ENCODE measurements around the gene RBP3.

Gene RBP3

GRCh38 chr10:47336387-47337134, 11.6 kb upstream of the RBP3 start:
- no peak for DNase-seq (ENCODE audit: low read depth, low spot score)

- DNase-seq (ENCODE audit: low read depth, low spot score): no peak
These were observed 10.9 kb upstream of the RBP3 start for GRCh38 chr10:47337310-47337709.

GRCh38 chr10:47339186-47339735, 8.9 kb upstream of the RBP3 start:
- DNase-seq (ENCODE audit: low read depth, low spot score): no peak

GRCh38 chr10:47339759-47340607, 8.2 kb upstream of the RBP3 start:
- no peak for DNase-seq (ENCODE audit: low read depth, low spot score)

GRCh38 chr10:47340608-47341170, 7.5 kb upstream of the RBP3 start:
- DNase-seq (ENCODE audit: low read depth, low spot score): peak; percentile 84

- DNase-seq (ENCODE audit: low read depth, low spot score): no peak
These were observed 2.9 kb upstream of the RBP3 start for GRCh38 chr10:47344996-47345870.

- no peak for DNase-seq (ENCODE audit: low read depth, low spot score)
These were observed 1.4 kb upstream of the RBP3 start for GRCh38 chr10:47346581-47347302.

GRCh38 chr10:47347303-47347675, 874 bp upstream of the RBP3 start:
- DNase-seq (ENCODE audit: low read depth, low spot score): no peak

GRCh38 chr10:47348661-47349470, 703 bp downstream of the RBP3 start:
- DNase-seq (ENCODE audit: low read depth, low spot score): no peak

GRCh38 chr10:47349516-47349915, 1.4 kb downstream of the RBP3 start:
- DNase-seq (ENCODE audit: low read depth, low spot score): no peak

GRCh38 chr10:47349941-47350371, 1.8 kb downstream of the RBP3 start:
- DNase-seq (ENCODE audit: low read depth, low spot score): no peak

GRCh38 chr10:47350671-47351640, 2.8 kb downstream of the RBP3 start:
- no peak for DNase-seq (ENCODE audit: low read depth, low spot score)

- DNase-seq (ENCODE audit: low read depth, low spot score): peak; percentile 21
These were observed 4.0 kb downstream of the RBP3 start for GRCh38 chr10:47351899-47352815.

- no peak for DNase-seq (ENCODE audit: low read depth, low spot score)
These were observed 5.2 kb downstream of the RBP3 start for GRCh38 chr10:47353351-47353750.

GRCh38 chr10:47354165-47354564, 6.0 kb downstream of the RBP3 start:
- no peak for DNase-seq (ENCODE audit: low read depth, low spot score)

- no peak for DNase-seq (ENCODE audit: low read depth, low spot score)
These were observed 6.7 kb downstream of the RBP3 start for GRCh38 chr10:47354900-47355299.

GRCh38 chr10:47356708-47357107, 8.5 kb downstream of the RBP3 start:
- no peak for DNase-seq (ENCODE audit: low read depth, low spot score)
